Raji (cell line): ENCODE data around the gene INTS14.
A peak's percentile ranks its signal among the peaks of the same experiment; 100 is the strongest.

Experiments used
- POLR2A ChIP-seq: IDR thresholded peaks from 2 replicates; pipeline ENCODE4 v1.6.1; 2011; ENCODE audit warnings: low read depth, low read length, control low read depth; ENCODE audit not compliant: insufficient read depth

The INTS14 gene

GRCh38 chr15:65569728-65570127 lies 41.2 kb downstream of the INTS14 start:
- TF ChIP-seq POLR2A = no peak

- TF ChIP-seq POLR2A = no peak
Observed at GRCh38 chr15:65561934-65562333, 49.0 kb downstream of the INTS14 start.

- TF ChIP-seq POLR2A = no peak
Observed at GRCh38 chr15:65559941-65560340, 51.0 kb downstream of the INTS14 start.

- no peak for TF ChIP-seq POLR2A
Observed at GRCh38 chr15:65558997-65559760, 51.8 kb downstream of the INTS14 start.

- TF ChIP-seq POLR2A = no peak
Observed at GRCh38 chr15:65558336-65558735, 52.6 kb downstream of the INTS14 start.

- TF ChIP-seq POLR2A = no peak
Observed at GRCh38 chr15:65556622-65557021, 54.3 kb downstream of the INTS14 start.

GRCh38 chr15:65553691-65554090 lies 57.2 kb downstream of the INTS14 start:
- TF ChIP-seq POLR2A = no peak

GRCh38 chr15:65551183-65551582 lies 59.7 kb downstream of the INTS14 start:
- no peak for TF ChIP-seq POLR2A

GRCh38 chr15:65550681-65551098 lies 60.2 kb downstream of the INTS14 start:
- TF ChIP-seq POLR2A = no peak

- no peak for TF ChIP-seq POLR2A
Observed at GRCh38 chr15:65547841-65548240, 63.1 kb downstream of the INTS14 start.

GRCh38 chr15:65541231-65541820 lies 69.6 kb downstream of the INTS14 start:
- TF ChIP-seq POLR2A = no peak

- no peak for TF ChIP-seq POLR2A
Observed at GRCh38 chr15:65540314-65540713, 70.6 kb downstream of the INTS14 start.

GRCh38 chr15:65535192-65535591 lies 75.7 kb downstream of the INTS14 start:
- TF ChIP-seq POLR2A = no peak

- no peak for TF ChIP-seq POLR2A
Observed at GRCh38 chr15:65533057-65533756, 77.7 kb downstream of the INTS14 start.

GRCh38 chr15:65532738-65533051 lies 78.2 kb downstream of the INTS14 start:
- no peak for TF ChIP-seq POLR2A

- TF ChIP-seq POLR2A = peak; percentile 94
Observed at GRCh38 chr15:65530318-65531111, 80.4 kb downstream of the INTS14 start, which contains the start of gene HACD3. TSS of gene HACD3 (plus strand) at chr15:65530463. CDS start at chr15:65530632, 169 bp downstream.

GRCh38 chr15:65529762-65530317 lies 81.1 kb downstream of the INTS14 start:
- TF ChIP-seq POLR2A = no peak
